Hematopoietic multipotent progenitor cell treated with erythropoietin and hydrocortisone succinate and interleukin-3 and kit ligand, for 17 days (in vitro differentiated cells): ENCODE measurements around the gene PRKCA.

ENCODE experiments used
- DNase-seq: peaks from one replicate; pipeline ENCODE4 v3.0.0-alpha.2; 2015; ENCODE audit warnings: low spot score

Gene PRKCA

GRCh38 chr17:66547151-66547865 lies 244.9 kb downstream of the PRKCA start:
- no peak for DNase-seq

GRCh38 chr17:66548158-66548557 lies 245.7 kb downstream of the PRKCA start:
- no peak for DNase-seq

DNA sequence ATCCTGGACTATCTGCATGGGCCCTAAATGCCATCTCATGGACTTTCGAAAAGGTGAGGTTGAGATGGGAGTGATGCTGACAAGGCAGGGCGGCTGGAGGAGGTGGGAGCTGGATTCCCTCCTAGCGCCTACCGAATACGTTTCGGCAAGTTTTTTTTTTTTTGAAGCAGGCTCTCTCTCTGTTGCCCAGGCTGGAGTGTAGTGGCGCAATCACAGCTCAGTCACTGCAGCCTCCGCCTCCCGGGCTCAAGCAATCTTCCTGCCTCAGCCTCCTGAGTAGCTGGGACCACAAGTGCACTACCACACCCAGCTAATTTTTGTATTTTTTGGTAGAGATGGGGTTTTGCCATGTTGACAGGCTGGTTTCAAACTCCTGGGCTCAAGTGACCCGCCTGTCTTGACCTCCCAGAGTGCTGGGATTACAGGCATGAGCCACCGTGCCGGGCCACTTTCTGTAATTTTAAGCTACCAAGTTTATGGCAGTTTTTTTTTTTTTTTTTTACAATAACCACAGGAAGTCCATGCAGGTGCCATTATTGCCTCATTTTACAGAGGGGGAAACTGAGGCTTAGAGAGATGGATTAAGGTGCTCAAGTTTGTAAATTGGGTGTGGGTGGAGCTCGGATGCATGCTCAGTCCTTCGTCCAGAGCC lies 246.4 kb downstream of the PRKCA start:
- DNase-seq: no peak

DNA sequence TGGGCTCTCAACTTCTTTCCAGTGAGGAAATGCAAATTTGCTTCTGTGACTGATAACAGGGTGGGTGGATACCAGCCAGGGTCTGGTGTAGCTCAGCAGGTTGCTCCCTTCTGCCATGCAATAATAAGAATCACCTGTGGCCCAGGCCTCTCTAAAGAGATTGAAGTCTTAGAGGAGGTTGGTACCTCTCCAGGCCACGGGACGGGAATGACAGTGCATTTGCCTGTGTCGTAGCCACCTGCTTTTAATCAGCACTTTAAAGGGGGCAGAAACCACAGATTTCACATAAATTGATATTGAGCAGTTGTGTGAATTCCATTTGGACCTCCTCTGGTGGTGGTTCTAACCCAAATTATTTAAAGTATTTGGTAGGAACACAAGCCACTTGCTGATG lies 246.9 kb downstream of the PRKCA start:
- DNase-seq: no peak

DNA sequence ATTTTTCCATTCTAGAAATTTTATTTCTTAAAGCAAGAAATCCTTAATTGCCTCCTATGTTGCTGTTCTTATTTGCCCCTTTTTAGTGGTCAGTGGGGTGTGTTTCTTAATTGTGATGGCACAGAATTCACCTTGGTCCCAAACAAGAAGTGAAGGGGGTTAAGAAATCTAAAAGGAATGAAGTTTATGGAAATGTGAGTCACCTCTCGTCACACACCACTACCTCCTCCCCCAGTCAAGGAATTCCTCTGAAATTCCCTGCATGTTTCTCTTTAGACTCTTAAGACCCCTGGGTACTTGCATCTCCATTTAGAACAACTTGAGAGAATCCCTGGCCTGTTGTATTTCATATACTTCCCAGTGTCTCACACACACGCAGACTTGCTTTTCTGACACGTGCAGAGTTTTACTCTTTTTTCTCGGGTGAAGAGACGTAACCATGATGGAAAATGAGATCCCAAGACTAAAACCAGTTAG lies 247.4 kb downstream of the PRKCA start:
- DNase-seq: no peak

DNA sequence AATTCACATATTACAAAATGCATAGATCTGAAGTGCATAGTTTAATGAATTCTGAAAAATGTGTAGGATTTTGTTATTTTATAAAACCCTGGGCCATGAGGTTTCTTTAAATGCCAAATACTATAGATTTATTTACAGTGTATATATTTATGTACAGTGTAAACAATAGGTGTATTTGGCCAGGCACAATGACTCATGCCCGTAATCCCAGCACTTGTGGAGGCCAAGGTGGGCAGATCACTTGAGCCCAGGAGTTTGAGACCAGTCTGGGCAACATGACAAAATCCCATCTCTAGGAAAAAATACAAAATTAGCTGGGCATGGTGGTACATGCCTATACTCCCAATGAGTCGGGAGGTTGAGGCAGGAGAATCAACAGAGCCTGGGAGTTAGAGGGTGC lies 249.4 kb downstream of the PRKCA start:
- no peak for DNase-seq

GRCh38 chr17:66552371-66552770 lies 250.0 kb downstream of the PRKCA start:
- DNase-seq: no peak

DNA sequence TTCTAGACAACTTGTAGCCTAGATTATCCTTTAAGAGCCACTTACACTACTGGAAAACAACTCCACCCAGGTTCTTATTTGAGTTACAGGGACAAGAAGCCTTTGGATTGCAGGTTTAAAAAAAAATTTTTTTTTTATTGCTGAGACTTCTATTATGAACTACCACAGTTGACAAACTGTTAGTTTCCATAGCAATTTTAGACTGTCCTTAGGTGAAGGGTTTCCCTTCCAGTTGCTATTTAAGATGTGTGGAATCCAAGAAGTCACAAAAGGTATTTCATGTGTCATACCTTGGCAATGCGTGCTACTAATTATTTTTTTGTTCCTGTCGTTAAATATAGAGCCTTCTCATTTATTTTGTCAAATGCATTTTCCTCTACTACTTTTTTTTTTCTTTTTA lies 253.2 kb downstream of the PRKCA start:
- no peak for DNase-seq

DNA sequence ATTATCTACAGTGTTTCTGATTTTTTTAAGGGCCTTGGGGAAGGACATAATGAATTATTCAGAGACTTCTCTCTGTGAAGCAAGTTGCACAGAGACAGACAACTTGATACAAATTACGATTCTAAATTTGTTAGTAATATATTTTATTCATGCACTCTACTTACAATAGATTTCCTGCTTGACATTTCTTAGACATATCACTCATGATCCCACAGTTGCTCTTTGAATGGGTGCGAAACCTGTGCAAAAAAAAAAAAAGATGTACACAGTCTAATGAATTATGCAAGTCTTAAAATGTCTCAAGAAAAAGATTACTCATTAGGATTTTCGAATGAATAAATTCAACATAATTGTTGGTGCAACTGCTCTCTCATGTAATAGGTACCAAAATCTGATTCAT lies 254.8 kb downstream of the PRKCA start:
- DNase-seq: no peak

GRCh38 chr17:66557886-66558285 lies 255.5 kb downstream of the PRKCA start:
- DNase-seq: no peak

DNA sequence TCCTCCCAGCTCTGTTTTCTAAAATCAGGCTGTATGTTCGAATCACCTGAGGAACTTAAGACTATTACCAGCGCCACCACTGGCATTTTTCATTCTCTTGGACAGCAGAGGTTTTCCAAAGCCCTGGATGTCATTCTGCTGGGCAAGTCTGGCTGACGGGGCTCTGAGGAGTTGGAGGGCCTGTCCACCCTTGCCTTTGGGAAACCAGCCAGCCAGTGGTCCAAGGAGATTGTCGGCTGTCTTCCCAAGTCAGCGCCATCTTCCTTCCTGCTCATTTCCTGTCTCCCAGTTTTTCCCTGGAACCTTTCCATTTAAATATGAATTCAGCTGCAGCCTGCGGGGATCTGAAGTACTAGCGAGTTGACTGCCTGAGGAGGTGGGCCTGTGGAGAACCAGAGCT lies 258.3 kb downstream of the PRKCA start:
- DNase-seq: no peak

DNA sequence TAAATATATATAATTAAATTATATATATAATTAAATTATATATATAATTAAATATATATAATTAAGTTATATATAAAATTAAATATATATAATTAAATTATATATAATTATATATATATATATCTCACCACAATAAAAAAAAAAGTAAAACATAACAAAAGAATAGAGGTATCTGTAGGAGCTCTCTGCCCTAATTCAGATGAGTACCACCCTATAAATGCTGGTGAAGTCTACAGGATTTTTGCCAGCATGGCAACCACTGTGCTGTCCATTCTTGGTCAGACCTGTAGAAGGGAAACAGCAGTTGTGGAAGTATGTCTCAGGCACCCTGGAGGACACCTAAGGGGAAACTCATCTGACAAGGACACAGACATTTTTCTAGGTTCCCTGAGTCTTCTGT lies 259.7 kb downstream of the PRKCA start:
- no peak for DNase-seq

DNA sequence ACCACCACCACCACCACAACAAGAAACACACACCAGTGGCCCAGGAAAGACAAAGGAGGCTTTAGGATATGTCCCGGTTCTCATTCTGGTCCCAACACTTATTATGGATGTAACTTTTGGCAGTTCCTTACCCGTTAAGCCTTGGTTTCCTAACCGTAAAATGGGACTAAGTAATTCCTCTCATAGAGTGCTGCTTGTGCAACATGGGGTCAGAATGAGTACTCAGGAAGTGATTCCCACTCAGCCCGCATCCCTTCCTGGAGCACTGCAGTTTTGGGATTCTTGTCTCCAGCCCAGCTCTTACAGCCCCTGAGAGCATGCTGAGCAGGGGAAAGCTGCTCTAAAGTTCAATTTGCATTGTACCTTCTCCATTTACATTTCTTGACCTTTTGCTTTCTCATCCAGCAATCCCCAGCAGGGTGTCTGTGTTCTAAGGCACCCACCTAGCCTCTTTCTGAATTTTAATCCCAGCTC lies 262.6 kb downstream of the PRKCA start:
- DNase-seq: no peak

DNA sequence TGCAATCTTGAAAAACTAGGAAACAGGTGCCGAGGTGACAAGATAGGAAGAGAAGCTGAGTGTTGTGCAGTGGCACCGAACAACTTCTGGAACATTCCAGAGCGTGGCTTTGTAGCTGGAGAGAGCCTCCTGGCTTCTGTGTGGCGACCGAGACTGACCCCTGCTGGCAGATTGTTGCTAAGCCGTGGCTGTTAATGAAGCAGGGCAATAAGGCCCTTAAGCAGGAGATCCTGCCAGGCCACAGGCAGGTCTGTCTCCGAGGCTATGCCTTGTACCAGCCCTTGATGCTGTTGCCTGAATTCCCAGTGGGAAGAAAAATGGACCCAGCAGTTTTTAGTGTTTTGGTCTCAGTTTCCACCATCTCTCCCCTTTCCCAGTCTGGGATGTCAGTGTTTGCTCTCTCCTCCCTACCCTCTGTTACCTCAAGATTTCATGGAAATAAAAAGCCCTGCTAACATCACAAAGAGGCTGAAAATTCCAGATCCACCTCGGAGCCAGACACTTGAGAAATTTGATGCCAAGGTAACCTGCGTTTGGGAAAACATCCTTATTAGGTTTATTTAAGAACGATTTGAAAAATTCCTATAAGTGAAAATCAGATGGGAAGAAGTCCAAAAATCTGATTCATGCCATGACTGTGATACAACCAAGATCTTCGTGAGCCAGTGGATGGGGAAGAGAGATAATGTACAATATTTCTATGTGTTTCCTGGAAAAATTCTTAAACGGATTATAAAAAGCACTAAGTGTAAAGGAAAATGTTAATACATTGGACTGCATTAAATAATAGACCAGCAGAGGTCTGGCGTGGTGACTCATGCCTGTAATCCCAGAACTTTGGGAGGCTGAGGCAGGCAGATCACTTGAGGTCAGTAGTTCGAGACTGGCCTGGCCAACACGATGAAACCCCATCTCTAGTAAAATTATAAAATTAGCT lies 265.1 kb downstream of the PRKCA start:
- DNase-seq: peak; percentile 55

GRCh38 chr17:66569572-66569971 lies 267.2 kb downstream of the PRKCA start:
- no peak for DNase-seq

DNA sequence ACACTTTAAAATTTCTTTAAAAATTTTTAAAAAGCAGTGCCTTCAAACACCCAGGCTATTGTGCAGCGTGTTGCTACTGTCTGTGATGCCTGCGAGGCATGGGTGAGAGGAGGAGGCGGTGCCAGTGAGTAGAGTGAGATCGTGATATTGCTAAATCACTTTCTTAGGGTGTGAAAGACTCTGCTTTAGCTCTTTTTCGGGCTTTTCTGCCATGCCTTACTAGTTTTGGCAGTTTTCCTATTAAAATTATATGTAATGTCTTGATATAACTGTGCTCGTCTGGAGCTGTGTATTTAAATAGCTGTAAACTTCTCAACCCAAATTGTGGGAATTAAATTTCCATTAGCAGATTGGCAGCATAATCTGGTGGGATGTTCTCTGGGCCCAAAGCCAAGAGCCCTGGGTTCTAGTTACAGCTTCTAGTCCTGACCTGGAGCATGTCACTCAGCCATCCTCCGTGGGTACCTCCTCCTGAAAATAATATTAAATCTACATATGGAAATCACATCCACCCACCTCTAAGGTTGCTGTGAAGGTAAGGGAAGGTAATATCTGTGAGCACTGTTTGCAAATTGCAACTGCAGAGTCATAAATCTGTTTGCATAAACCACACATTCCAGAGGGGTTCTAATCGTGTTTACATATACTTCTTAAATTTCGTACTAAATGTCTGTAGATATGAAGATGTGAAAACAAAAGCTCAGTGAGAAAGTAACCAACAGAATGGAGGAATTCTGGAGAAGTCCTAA lies 268.2 kb downstream of the PRKCA start:
- DNase-seq: no peak

DNA sequence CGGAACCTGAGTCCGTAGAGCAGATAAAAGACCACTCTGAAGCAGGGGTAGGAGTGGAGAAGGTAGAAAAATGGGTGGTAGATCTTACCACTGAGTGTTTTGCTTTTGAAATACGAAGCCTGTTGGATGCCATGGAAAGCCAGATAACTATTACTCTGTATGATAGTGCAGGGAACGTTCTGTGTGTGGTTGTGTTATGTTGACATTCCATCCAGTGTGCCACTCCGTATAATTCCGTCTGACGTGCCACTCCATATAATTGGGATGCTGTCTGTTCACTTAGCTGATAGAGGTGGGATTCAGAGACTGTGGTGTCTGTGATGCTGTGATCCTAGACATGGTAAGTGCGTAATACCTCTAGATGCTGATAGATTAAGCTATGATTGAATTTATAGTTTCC lies 269.3 kb downstream of the PRKCA start:
- DNase-seq: no peak

DNA sequence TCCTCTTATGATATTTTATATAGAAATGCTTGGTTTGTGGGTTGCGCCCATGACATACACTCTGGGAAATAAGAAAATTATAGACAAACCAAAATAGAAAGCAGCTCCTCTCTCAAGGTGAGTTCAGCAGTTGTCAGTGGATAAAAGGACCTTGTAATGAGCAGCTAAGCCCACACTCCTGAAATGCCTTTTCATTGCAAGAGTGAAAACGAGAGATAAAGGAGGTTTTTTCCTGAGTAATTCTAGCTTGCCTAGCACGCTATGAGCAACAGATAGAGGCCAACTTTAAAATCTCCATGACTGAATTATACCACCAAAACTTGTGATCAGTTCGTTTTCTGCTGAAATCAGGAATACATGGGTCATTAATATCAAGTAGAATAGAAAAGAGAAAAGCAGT lies 270.7 kb downstream of the PRKCA start:
- no peak for DNase-seq

DNA sequence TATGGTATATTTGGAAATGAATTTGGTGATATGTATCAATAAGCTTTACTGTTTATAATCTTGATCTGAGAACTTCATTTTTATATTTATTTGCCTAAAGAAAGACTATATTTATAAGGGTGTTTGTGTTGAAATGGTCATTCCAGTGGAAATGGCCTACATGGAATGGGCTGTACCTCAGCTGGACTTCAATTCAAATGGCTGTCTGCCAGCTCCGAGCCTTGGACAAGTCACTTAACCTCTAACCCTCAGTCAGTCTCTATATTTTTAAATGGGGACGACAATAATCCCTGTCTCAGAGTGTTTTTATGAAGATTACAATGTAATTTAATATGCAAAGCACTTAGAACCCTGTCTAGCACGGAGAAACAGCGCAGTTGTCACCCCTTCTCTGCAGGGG lies 271.7 kb downstream of the PRKCA start:
- DNase-seq: no peak

- DNase-seq: no peak
These were observed 274.1 kb downstream of the PRKCA start for GRCh38 chr17:66576473-66576872.

- DNase-seq: no peak
These were observed 274.6 kb downstream of the PRKCA start for GRCh38 chr17:66577041-66577440.
